Lung (tissue), 12 donors: ENCODE measurements around the gene BCAS1. TPM values are rescaled to one million over a fixed set of nuclear protein-coding genes. Genes with fewer than 3 reads are reported as not detected.
A peak's percentile ranks its signal among the peaks of the same experiment; 100 is the strongest.

Source experiments
- ATAC-seq: fragments of 200-7000 bp; cut with Tn5 transposase; one replicate; pipeline ENCODE4 v1.9.1; 2020; ENCODE audit warnings: moderate number of reproducible peaks; ENCODE audit not compliant: insufficient read depth, low FRiP score
- DNase-seq, 3 donors: peaks; one replicate each; pipeline ENCODE4 v3.0.0-alpha.2; 2013 to 2017
- H3K27ac ChIP-seq, 2 donors: one replicate each; pipeline ENCODE4 v1.5.1; 2013; ENCODE audit warnings: mild to moderate bottlenecking in 2 of 2, moderate library complexity in 2 of 2, control low read depth in 1 of 2, inconsistent platforms in 1 of 2, low read depth in 1 of 2, low read length in 1 of 2
- H3K27me3 ChIP-seq, 3 donors: one replicate each; pipeline ENCODE4 v1.5.1; 2013; ENCODE audit warnings: low read length in 2 of 3; ENCODE audit not compliant: control insufficient read depth in 3 of 3, insufficient read depth in 3 of 3
- H3K36me3 ChIP-seq, 4 donors: one replicate each; pipeline ENCODE4 v1.5.1; 2013; ENCODE audit warnings: low read length in 4 of 4, mild to moderate bottlenecking in 1 of 4, moderate library complexity in 1 of 4; ENCODE audit not compliant: control insufficient read depth in 4 of 4, insufficient read depth in 4 of 4
- H3K4me1 ChIP-seq, 5 donors: one replicate each; pipeline ENCODE4 v1.5.1; 2013; ENCODE audit warnings: low read length in 5 of 5, mild to moderate bottlenecking in 2 of 5, moderate library complexity in 1 of 5; ENCODE audit not compliant: control insufficient read depth in 5 of 5, insufficient read depth in 5 of 5
- H3K4me3 ChIP-seq: one replicate; pipeline ENCODE4 v1.5.1; 2013; ENCODE audit warnings: mild to moderate bottlenecking, control low read depth, moderate library complexity
- H3K9ac ChIP-seq, 2 donors: one replicate each; pipeline ENCODE4 v1.5.1; 2013; ENCODE audit warnings: low read length in 2 of 2, control low read depth in 1 of 2; ENCODE audit not compliant: insufficient read depth in 1 of 2
- H3K9me3 ChIP-seq, 4 donors: one replicate each; pipeline ENCODE4 v1.5.1; 2013; ENCODE audit warnings: low read length in 3 of 4, mild to moderate bottlenecking in 1 of 4, moderate library complexity in 1 of 4; ENCODE audit not compliant: control insufficient read depth in 4 of 4, insufficient read depth in 3 of 4
- CTCF ChIP-seq: IDR thresholded peaks from 2 replicates; pipeline ENCODE4 v1.5.1; 2012; ENCODE audit warnings: mild to moderate bottlenecking; ENCODE audit errors: control extremely low read depth, extremely low read depth
- WGBS, 2 donors: extraction: QIAGEN DNeasy Blood & Tissue Kit; methylation state at CpG; one replicate each; pipeline ENCODE4 v1.1.7; 2013; 5-methylcytosine and 5-hydroxymethylcytosine counted together
- polyA plus RNA-seq, 2 donors: library from polyadenylated mRNA; stranded (reverse); fragments of 200-250 nt; gene quantifications; one replicate each; pipeline ENCODE4 v1.2.1, GENCODE V29; 2013
- total RNA-seq, 2 donors: library from RNA; depleted of rRNA in 1 of 2; stranded (reverse); fragments of >200 nt in 1 of 2; gene quantifications; one replicate each; pipeline ENCODE4 v1.2.1, GENCODE V29; 2014 to 2021
- donor health status: control.
- donor health status: control.
- donor health status: Bipolar disorder and iron deficiency.
- donor health status: healthy.
- donor health status: DM: yes; HTN: yes; CAD: no.

Gene BCAS1
- total and polyA plus RNA-seq, 4 donors = 1.2 to 4.0 (median 2.3) TPM

- H3K4me1 ChIP-seq = peaks cover 0 to 8% (median 0%) of the 10 kb centered on the region in 5 donors
- no peak overlapping the region for H3K4me3 ChIP-seq
- DNase-seq (no peak), ATAC-seq (no peak)
- H3K9ac ChIP-seq = no peak overlapping the region
- no peak for TF ChIP-seq CTCF
- H3K27ac ChIP-seq = no peak overlapping the region
- 80 to 85% methylated on average over 8 of the region's 8 CpGs for whole genome bisulfite sequencing, 2 donors
- H3K27me3 ChIP-seq = no peaks in the 10 kb centered on the region
- peaks cover 0 to under 1% (median 0%) of the 10 kb centered on the region in 4 donors for H3K9me3 ChIP-seq
- H3K36me3 ChIP-seq = no peaks in the 10 kb centered on the region
These were observed 43.9 kb downstream of the BCAS1 start for GRCh38 chr20:54026295-54027064.

DNA sequence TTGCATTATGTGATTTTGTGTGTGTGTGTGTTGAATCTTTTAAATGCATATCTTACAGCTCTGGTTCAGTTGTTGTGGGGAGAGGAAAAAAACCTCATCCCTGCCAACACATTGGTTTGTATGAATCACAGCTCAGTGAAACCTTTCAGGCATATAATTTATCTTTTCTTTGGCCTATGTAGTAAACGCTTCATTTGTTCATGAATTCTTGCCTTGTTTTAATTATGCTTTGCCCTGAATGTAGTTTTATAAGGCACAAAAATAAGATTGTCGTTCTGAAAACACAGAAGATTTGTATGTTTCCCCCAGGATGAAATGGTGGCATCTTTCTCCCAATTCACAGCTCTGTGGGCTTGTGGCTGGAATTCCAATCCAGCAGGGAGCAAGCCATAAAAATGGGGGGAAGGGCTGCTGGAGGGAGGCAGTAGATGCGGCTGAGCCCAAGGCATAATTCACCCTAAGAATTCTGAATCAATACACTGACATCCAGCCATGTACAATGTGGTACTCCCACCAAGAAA is 45.1 kb downstream of the BCAS1 start:
- no peak overlapping the region for H3K9ac ChIP-seq
- H3K27ac ChIP-seq = no peak overlapping the region
- H3K4me1 ChIP-seq = peaks cover 0 to 8% (median 0%) of the 10 kb centered on the region in 5 donors
- H3K4me3 ChIP-seq = no peak overlapping the region
- no peak for TF ChIP-seq CTCF
- no peaks in the 10 kb centered on the region for H3K27me3 ChIP-seq
- H3K36me3 ChIP-seq = no peaks in the 10 kb centered on the region
- H3K9me3 ChIP-seq = no peaks in the 10 kb centered on the region
- DNase-seq (peak in 1 of 3 donors; percentile 29), ATAC-seq (no peak)
- WGBS, 2 donors = 73 to 80% methylated on average over 3 of the region's 3 CpGs

DNA sequence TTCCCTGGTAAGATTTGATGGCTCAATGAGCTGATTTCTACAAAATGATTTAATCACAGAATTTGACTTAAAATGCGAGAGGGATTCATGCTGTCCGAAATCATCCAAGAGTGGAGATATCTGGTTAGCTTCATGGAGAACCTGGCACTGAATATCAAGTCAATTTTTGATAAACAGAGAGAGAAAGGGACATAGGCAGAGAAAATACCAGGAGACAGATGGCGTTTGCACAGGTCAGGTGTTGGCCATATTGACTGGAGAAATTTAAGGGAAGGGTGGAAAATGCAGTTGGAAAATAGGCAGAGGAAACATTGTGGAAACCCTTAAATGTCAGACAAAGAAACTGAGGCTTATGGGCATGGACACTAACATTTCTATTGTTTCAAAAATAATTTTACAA is 47.0 kb downstream of the BCAS1 start:
- H3K27ac ChIP-seq = no peak overlapping the region
- H3K27me3 ChIP-seq = no peaks in the 10 kb centered on the region
- 94% methylated on average over 3 of the region's 3 CpGs for WGBS, 2 donors
- DNase-seq (no peak), ATAC-seq (no peak)
- H3K36me3 ChIP-seq = no peaks in the 10 kb centered on the region
- TF ChIP-seq CTCF = no peak
- no peak overlapping the region for H3K4me3 ChIP-seq
- H3K4me1 ChIP-seq = no peaks in the 10 kb centered on the region
- H3K9me3 ChIP-seq = no peaks in the 10 kb centered on the region
- H3K9ac ChIP-seq = no peak overlapping the region
